Endothelial cell (in vitro differentiated cells): ENCODE results near the gene COX5A. TPM values are rescaled to one million over a fixed set of nuclear protein-coding genes. Genes with fewer than 3 reads are reported as not detected.

Experiments
- DNase-seq: peaks from one replicate; pipeline ENCODE4 v3.0.0; 2021; ENCODE audit warnings: low spot score
- H3K27ac Mint-ChIP-seq: one replicate; pipeline ENCODE4 v1.8.0; 2021; ENCODE audit warnings: mixed read lengths, inconsistent platforms; ENCODE audit not compliant: unreplicated experiment
- H3K27me3 Mint-ChIP-seq: one replicate; pipeline ENCODE4 v1.8.0; 2021; ENCODE audit warnings: mild to moderate bottlenecking, moderate library complexity, mixed read lengths, inconsistent platforms; ENCODE audit not compliant: unreplicated experiment
- H3K36me3 Mint-ChIP-seq: one replicate; pipeline ENCODE4 v1.8.0; 2021; ENCODE audit warnings: mild to moderate bottlenecking, low read depth, mixed read lengths, inconsistent platforms; ENCODE audit not compliant: unreplicated experiment
- H3K4me1 Mint-ChIP-seq: one replicate; pipeline ENCODE4 v1.8.0; 2021; ENCODE audit warnings: mild to moderate bottlenecking, mixed read lengths, inconsistent platforms; ENCODE audit not compliant: unreplicated experiment
- H3K4me3 Mint-ChIP-seq: one replicate; pipeline ENCODE4 v1.8.0; 2021; ENCODE audit warnings: mild to moderate bottlenecking, mixed read lengths, inconsistent platforms; ENCODE audit not compliant: unreplicated experiment
- H3K9me3 Mint-ChIP-seq: one replicate; pipeline ENCODE4 v1.8.0; 2021; ENCODE audit warnings: mixed read lengths, inconsistent platforms; ENCODE audit not compliant: unreplicated experiment
- CTCF ChIP-seq: fragments of 200-600 bp; sonication (generic); IDR thresholded peaks from one replicate; pipeline ENCODE4 v1.5.0; 2021; ENCODE audit warnings: antibody characterized with exemption; ENCODE audit not compliant: unreplicated experiment
- total RNA-seq: library from RNA; stranded (reverse); fragmentation: NEBNext Ultra II Directional; extraction: Animal tissue kit (Norgen Biotek cat#: 25700); gene quantifications from one replicate; pipeline ENCODE4 v1.2.1, GENCODE V29; 2021; ENCODE audit not compliant: unreplicated experiment

Gene COX5A
- total RNA-seq, 1 donor from 2014 or later, result 182 TPM

GRCh38 chr15:74892931-74893330 is 44.9 kb downstream of the COX5A start:
- Mint-ChIP-seq H3K9me3 (no peaks in the 10 kb centered on the region), H3K27me3 (peaks cover 7% of the 10 kb centered on the region)

GRCh38 chr15:74892313-74892712 is 45.6 kb downstream of the COX5A start:
- no peak for DNase-seq
- H3K27ac Mint-ChIP-seq, result no peak overlapping the region
- peaks cover 7% of the 10 kb centered on the region for H3K36me3 Mint-ChIP-seq
- H3K4me3 Mint-ChIP-seq, result no peak overlapping the region
- peaks cover 7% of the 10 kb centered on the region for H3K27me3 Mint-ChIP-seq
- TF ChIP-seq CTCF, result no peak
- peaks cover 19% of the 10 kb centered on the region for H3K4me1 Mint-ChIP-seq
- no peaks in the 10 kb centered on the region for H3K9me3 Mint-ChIP-seq

More at GRCh38 chr15:74892931-74893330, 44.9 kb downstream of the COX5A start:
- no peak for TF ChIP-seq CTCF
- H3K4me3 Mint-ChIP-seq, result no peak overlapping the region
- DNase-seq, result no peak
- peaks cover 19% of the 10 kb centered on the region for H3K4me1 Mint-ChIP-seq
- peaks cover 8% of the 10 kb centered on the region for H3K36me3 Mint-ChIP-seq
- H3K27ac Mint-ChIP-seq, result no peak overlapping the region

- H3K4me3 Mint-ChIP-seq, result no peak overlapping the region
- DNase-seq, result no peak
- H3K27ac Mint-ChIP-seq, result no peak overlapping the region
- peaks cover 7% of the 10 kb centered on the region for H3K27me3 Mint-ChIP-seq
- TF ChIP-seq CTCF, result no peak
- H3K4me1 Mint-ChIP-seq, result peaks cover 19% of the 10 kb centered on the region
- no peaks in the 10 kb centered on the region for H3K9me3 Mint-ChIP-seq
- H3K36me3 Mint-ChIP-seq, result peaks cover 7% of the 10 kb centered on the region
These were observed 46.4 kb downstream of the COX5A start for GRCh38 chr15:74891469-74891868.

GRCh38 chr15:74890665-74890960 is 47.3 kb downstream of the COX5A start:
- TF ChIP-seq CTCF, result no peak
- no peak overlapping the region for H3K27ac Mint-ChIP-seq

GRCh38 chr15:74889883-74890664 is 47.8 kb downstream of the COX5A start, which contains the start of gene MPI:
Gene MPI (plus strand): TSS chr15:74890042. CDS start chr15:74890074, 32 bp downstream.
- peaks cover 19% of the 10 kb centered on the region for H3K4me1 Mint-ChIP-seq
- no peaks in the 10 kb centered on the region for H3K9me3 Mint-ChIP-seq
- TF ChIP-seq CTCF, result no peak
- peaks cover 9% of the 10 kb centered on the region for H3K27me3 Mint-ChIP-seq
- peak within 1 kb of the TSS; percentile 89 for H3K4me3 Mint-ChIP-seq
- peak within 1 kb of the TSS; percentile 85 for H3K27ac Mint-ChIP-seq
- peak; percentile 88 for DNase-seq
- H3K36me3 Mint-ChIP-seq, result peaks cover 7% of the 10 kb centered on the region

More at GRCh38 chr15:74890665-74890960, 47.3 kb downstream of the COX5A start:
- H3K27me3 Mint-ChIP-seq, result peaks cover 9% of the 10 kb centered on the region
- H3K36me3 Mint-ChIP-seq, result peaks cover 7% of the 10 kb centered on the region
- peaks cover 19% of the 10 kb centered on the region for H3K4me1 Mint-ChIP-seq
- no peak for DNase-seq
- H3K9me3 Mint-ChIP-seq, result no peaks in the 10 kb centered on the region
- peak overlapping the region; percentile 89 for H3K4me3 Mint-ChIP-seq
